Stomach (tissue), 9 donors: ENCODE data around the gene SGMS1. TPM values are rescaled to one million over a fixed set of nuclear protein-coding genes. Genes with fewer than 3 reads are reported as not detected.
A peak's percentile ranks its signal among the peaks of the same experiment; 100 is the strongest.

Source experiments
- DNase-seq, 2 donors: peaks; one replicate each; pipeline versions ENCODE4 v3.0.0 to v3.0.0-alpha.2; 2013 to 2019
- H3K27ac ChIP-seq, 5 donors: fragments of 200-600 bp in 4 of 5; sonication (generic) in 4 of 5; one replicate each; pipeline ENCODE4 v1.5.1; 2013 to 2019; ENCODE audit warnings: mild to moderate bottlenecking in 1 of 5, moderate library complexity in 1 of 5
- H3K27me3 ChIP-seq, 3 donors: fragments of 200-600 bp; sonication (generic); one replicate each; pipeline ENCODE4 v1.5.1; 2017 to 2019; ENCODE audit warnings: mixed run types in 1 of 3
- H3K36me3 ChIP-seq, 4 donors: fragments of 200-600 bp; sonication (generic); 1 replicate in 3 of 4; 2 replicates in 1 of 4; pipeline ENCODE4 v1.5.1; 2016 to 2019
- H3K4me1 ChIP-seq, 4 donors: fragments of 200-600 bp; sonication (generic); one replicate each; pipeline ENCODE4 v1.5.1; 2016 to 2019
- H3K4me3 ChIP-seq, 4 donors: fragments of 200-600 bp; sonication (generic) in 3 of 4; one replicate each; pipeline ENCODE4 v1.5.1; 2016 to 2019; ENCODE audit warnings: mild to moderate bottlenecking in 1 of 4
- H3K9me3 ChIP-seq, 4 donors: fragments of 200-600 bp; sonication (generic); one replicate each; pipeline ENCODE4 v1.5.1; 2016 to 2019
- EP300 ChIP-seq: sonication (generic); formaldehyde crosslinking; IDR thresholded peaks from one replicate; pipeline ENCODE4 v1.6.1; 2017; ENCODE audit warnings: antibody characterized with exemption
- POLR2A ChIP-seq, 4 donors: fragments of 450-650 bp; IDR thresholded peaks; one replicate each; pipeline ENCODE4 v1.6.1; 2016; ENCODE audit warnings: antibody characterized with exemption in 4 of 4, control low read depth in 2 of 4, mild to moderate bottlenecking in 1 of 4, moderate library complexity in 1 of 4
- POLR2AphosphoS5 ChIP-seq, 3 donors: sonication (generic); formaldehyde crosslinking; IDR thresholded peaks; one replicate each; pipeline ENCODE4 v1.6.1; 2016; ENCODE audit warnings: antibody characterized with exemption in 3 of 3
- WGBS, 5 donors: extraction: QIAGEN DNeasy Blood & Tissue Kit in 3 of 5; methylation state at CpG; one replicate each; pipeline versions ENCODE4 v1.1.5 to v1.1.7; 2013 to 2018; 5-methylcytosine and 5-hydroxymethylcytosine counted together
- intact Hi-C: fragments of 100-400 bp; cut with DNase I; formaldehyde crosslinking; loops from one replicate; pipeline ENCODE4 v1.15.1; 2023; ENCODE audit warnings: low total_unique reads
- polyA plus RNA-seq, 3 donors: library from polyadenylated mRNA; stranded (reverse); fragments of 200-250 nt; gene quantifications; one replicate each; pipeline ENCODE4 v1.2.3, GENCODE V29; 2013
- total RNA-seq, 5 donors: library from RNA; depleted of rRNA; stranded (reverse); fragments of >200 nt; gene quantifications; one replicate each; pipeline versions ENCODE4 v1.1.0 to v1.2.3, GENCODE V29; 2014 to 2016
- TF ChIP-seq, protein P1 (sequence below), 7 experiments: fragments of 450-650 bp in 4 of 7; fragments of 200-600 bp in 3 of 7; sonication (generic) in 3 of 7; IDR thresholded peaks; one replicate each; pipeline ENCODE4 v1.5.1; 2016 to 2019; ENCODE audit warnings: antibody characterized with exemption in 7 of 7, control low read depth in 2 of 7, mild to moderate bottlenecking in 1 of 7
- donor health status: healthy with polysubstance abuse.
- donor health status: Bipolar disorder and iron deficiency.
- donor health status: healthy.

Gene SGMS1
- total and polyA plus RNA-seq, 8 donors: 6.2 to 229 (median 49.6) TPM

DNA sequence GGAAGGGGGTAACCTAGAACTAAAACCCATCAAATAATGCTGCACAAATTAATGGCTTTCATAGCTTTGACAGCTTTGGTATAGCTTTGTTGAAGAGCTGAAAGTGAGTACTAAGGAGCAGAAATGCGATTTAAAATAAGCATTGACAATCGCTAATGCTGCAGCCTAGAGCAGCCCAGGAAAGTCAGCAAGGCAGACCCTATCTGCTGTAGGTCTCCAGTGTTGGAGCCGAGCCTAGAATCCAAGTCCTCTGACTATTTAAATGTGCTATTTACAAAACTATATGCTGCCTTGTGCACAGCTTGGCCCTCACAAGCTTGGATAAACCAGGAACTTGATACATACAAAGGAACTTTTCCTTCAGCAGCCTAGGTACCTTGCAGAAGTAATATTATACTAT lies 307.6 kb downstream of the SGMS1 start:
- no peaks in the 10 kb centered on the region for H3K27me3 ChIP-seq
- H3K4me1 ChIP-seq: peaks cover 0 to 24% (median 8%) of the 10 kb centered on the region in 4 donors
- WGBS, 5 donors: 11 to 42% (median 30%) methylated on average over 3 of the region's 3 CpGs
- H3K27ac ChIP-seq: no peak overlapping the region
- no peak overlapping the region for H3K4me3 ChIP-seq
- TF ChIP-seq EP300: no peak
- TF ChIP-seq, protein P1, sequence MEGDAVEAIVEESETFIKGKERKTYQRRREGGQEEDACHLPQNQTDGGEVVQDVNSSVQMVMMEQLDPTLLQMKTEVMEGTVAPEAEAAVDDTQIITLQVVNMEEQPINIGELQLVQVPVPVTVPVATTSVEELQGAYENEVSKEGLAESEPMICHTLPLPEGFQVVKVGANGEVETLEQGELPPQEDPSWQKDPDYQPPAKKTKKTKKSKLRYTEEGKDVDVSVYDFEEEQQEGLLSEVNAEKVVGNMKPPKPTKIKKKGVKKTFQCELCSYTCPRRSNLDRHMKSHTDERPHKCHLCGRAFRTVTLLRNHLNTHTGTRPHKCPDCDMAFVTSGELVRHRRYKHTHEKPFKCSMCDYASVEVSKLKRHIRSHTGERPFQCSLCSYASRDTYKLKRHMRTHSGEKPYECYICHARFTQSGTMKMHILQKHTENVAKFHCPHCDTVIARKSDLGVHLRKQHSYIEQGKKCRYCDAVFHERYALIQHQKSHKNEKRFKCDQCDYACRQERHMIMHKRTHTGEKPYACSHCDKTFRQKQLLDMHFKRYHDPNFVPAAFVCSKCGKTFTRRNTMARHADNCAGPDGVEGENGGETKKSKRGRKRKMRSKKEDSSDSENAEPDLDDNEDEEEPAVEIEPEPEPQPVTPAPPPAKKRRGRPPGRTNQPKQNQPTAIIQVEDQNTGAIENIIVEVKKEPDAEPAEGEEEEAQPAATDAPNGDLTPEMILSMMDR (IDR thresholded peaks at IDR 0.05): no peak
- H3K9me3 ChIP-seq: peaks cover 0 to 5% (median 0%) of the 10 kb centered on the region in 4 donors
- H3K36me3 ChIP-seq: peaks cover 1 to 12% (median 10%) of the 10 kb centered on the region in 4 donors
- DNase-seq: peak; percentile 29 to 47
- intact Hi-C loops: no loop called here

- intact Hi-C loops: no loop called here
- Histone ChIP-seq H3K4me1 (peaks cover 0 to 24% (median 8%) of the 10 kb centered on the region in 4 donors), H3K9me3 (peaks cover 0 to 5% (median 0%) of the 10 kb centered on the region in 4 donors), H3K36me3 (peaks cover 9 to 19% (median 18%) of the 10 kb centered on the region in 4 donors), H3K27me3 (no peaks in the 10 kb centered on the region), H3K27ac (no peak overlapping the region), H3K4me3 (no peak overlapping the region)
- no peak for TF ChIP-seq POLR2A (IDR thresholded peaks at IDR 0.05)
- TF ChIP-seq EP300: no peak
- TF ChIP-seq, protein P1 (IDR thresholded peaks at IDR 0.05): no peak
- TF ChIP-seq POLR2AphosphoS5 (IDR thresholded peaks at IDR 0.05): no peak
- no peak for DNase-seq
Measured at GRCh38 chr10:50315424-50315823, 308.3 kb downstream of the SGMS1 start.

- peaks cover 0 to 5% (median 0%) of the 10 kb centered on the region in 4 donors for H3K9me3 ChIP-seq
- intact Hi-C loops: no loop called here
- 85 to 96% (median 96%) methylated on average over 10 of the region's 10 CpGs for WGBS, 5 donors
- peaks cover 17 to 29% (median 27%) of the 10 kb centered on the region in 4 donors for H3K36me3 ChIP-seq
- H3K27me3 ChIP-seq: no peaks in the 10 kb centered on the region
- TF ChIP-seq, protein P1 (IDR thresholded peaks at IDR 0.05): no peak
- TF ChIP-seq EP300: no peak
- no peak for TF ChIP-seq POLR2A (IDR thresholded peaks at IDR 0.05)
- no peak overlapping the region for H3K4me3 ChIP-seq
- peaks cover 0 to 24% (median 8%) of the 10 kb centered on the region in 4 donors for H3K4me1 ChIP-seq
- H3K27ac ChIP-seq: no peak overlapping the region
- no peak for DNase-seq
Measured at GRCh38 chr10:50314169-50315071, 309.3 kb downstream of the SGMS1 start.

DNA sequence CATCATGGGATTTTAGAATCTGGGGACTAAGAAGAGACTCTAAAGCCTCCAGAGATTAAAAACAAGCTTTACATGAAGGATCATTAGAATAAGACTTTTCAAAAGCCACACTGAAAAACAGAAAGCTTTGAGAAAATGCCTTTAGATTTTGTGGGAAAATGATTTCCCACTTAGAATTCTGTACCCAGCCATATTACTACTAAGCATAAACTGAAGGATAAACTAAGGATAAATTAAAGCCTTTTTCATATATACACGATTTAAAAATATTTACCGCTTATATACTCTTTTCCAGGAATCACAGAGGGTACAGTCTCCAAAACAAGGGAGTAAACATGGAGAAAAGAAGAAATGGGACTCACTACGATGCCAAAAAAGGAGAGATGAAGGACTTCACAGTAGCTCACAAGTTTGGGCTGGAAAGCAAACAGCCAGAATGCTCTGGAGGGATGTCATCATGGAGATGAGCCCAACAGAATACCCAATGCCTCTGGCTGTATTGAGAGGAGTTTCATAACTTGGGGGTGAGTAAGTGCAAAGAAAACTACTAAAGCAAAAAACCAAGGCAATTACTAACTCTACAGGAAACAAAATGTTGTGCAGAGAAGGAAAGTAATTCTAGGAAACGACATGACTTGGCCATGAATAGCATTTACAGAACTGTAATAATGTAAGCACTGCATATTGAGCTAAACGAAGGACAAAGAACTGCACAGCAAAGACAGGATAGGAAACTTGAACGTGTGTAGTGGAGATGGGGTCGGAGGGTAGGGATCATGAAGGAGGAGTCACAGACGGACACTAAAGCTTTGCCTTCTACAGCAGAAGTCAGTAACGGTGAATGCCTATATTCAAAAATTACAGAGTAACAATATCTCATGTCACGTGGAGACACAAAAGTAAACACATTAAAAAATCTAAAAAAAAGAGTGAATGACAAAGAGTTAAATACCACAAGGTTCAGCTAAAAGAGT lies 311.0 kb downstream of the SGMS1 start:
- H3K9me3 ChIP-seq: peaks cover 0 to 5% (median 0%) of the 10 kb centered on the region in 4 donors
- intact Hi-C loops: no loop called here
- no peak for DNase-seq
- peaks cover 0 to 24% (median 8%) of the 10 kb centered on the region in 4 donors for H3K4me1 ChIP-seq
- 83 to 89% (median 88%) methylated on average over 10 of the region's 10 CpGs for WGBS, 5 donors
- H3K27me3 ChIP-seq: no peaks in the 10 kb centered on the region
- H3K36me3 ChIP-seq: peaks cover 26 to 45% (median 44%) of the 10 kb centered on the region in 4 donors
- no peak overlapping the region for H3K4me3 ChIP-seq
- TF ChIP-seq POLR2AphosphoS5 (IDR thresholded peaks at IDR 0.05) (no peak), EP300 (no peak), POLR2A (IDR thresholded peaks at IDR 0.05) (no peak)
- TF ChIP-seq, protein P1 (IDR thresholded peaks at IDR 0.05): no peak
- H3K27ac ChIP-seq: no peak overlapping the region
